Erythroblast (primary cell): ENCODE data around the gene EPSTI1.

ENCODE experiments used
- GATA1 ChIP-seq: IDR thresholded peaks from 2 replicates; pipeline ENCODE4 v1.6.1; 2011; ENCODE audit warnings: low read depth, mild to moderate bottlenecking, control low read depth, low read length, moderate library complexity
- POLR2A ChIP-seq: IDR thresholded peaks from 2 replicates; pipeline ENCODE4 v1.6.1; 2011; ENCODE audit warnings: mild to moderate bottlenecking, low read length

DNA sequence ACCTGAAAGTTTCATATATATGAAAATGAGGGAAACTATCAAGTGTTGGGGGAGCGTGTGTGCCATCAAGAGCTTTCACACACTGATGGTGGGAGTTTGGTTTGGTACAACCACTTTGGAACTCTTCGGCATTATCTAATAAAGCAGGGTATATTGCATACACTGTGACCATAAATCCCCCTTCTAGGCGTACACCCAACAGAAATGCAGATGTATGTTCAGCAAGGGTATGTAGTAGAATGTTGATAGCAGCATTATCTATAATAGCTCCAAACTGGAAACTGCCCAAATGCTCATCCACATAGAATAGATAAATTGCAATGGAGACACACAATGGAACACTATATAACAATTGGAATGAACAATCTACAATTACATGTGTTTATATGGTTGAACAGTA is 139.9 kb downstream of the EPSTI1 start:
- TF ChIP-seq POLR2A (no peak), GATA1 (no peak)
